ENCODE measurements around the gene DYTN. TPM values are rescaled to one million over a fixed set of nuclear protein-coding genes. Genes with fewer than 3 reads are reported as not detected.

DYTN gene
- total and polyA plus RNA-seq, 8 donors = not detected

GRCh38 chr2:206603243-206603642, 115.0 kb downstream of the DYTN start:
- TF ChIP-seq CTCF (IDR thresholded peaks at IDR 0.05) = no peak
- H3K36me3 ChIP-seq = no peaks in the 10 kb centered on the region
- no peak overlapping the region for H3K4me3 ChIP-seq
- intact Hi-C loops (cut with DNase I) = no loop called here
- no peak overlapping the region for H3K27ac ChIP-seq
- H3K27me3 ChIP-seq = no peaks in the 10 kb centered on the region
- no peaks in the 10 kb centered on the region for H3K4me1 ChIP-seq
- WGBS, 2 donors = 74 to 78% methylated on average over 3 of the region's 3 CpGs
- no peak for ATAC-seq
- H3K9me3 ChIP-seq = no peaks in the 10 kb centered on the region
- DNase-seq = no peak
- FAIRE-seq = no peak

Other genes with a start within 250 kb of the DYTN start
- not detected for gene FAM237A, start 75.9 kb downstream of the DYTN start, total RNA-seq
- gene FAM237A, start 75.9 kb downstream of the DYTN start, polyA plus RNA-seq = not detected
- gene MDH1B, start 46.9 kb upstream of the DYTN start, total RNA-seq = 1 to 10 TPM in 2 of 6 donors, under 1 TPM in 4; 0.47 to 1.6 (median 0.74) TPM
- 1 to 10 TPM in 1 of 2 donors, under 1 TPM in 1; 0.95 to 2.7 TPM for gene MDH1B, start 46.9 kb upstream of the DYTN start, polyA plus RNA-seq
- 10 to 100 TPM in 3 of 6 donors, 1 to 10 TPM in 3; 7.3 to 11.6 (median 10.2) TPM for gene FASTKD2, start 47.2 kb upstream of the DYTN start, total RNA-seq
- gene FASTKD2, start 47.2 kb upstream of the DYTN start, polyA plus RNA-seq = 10 to 100 TPM in 1 of 2 donors, 1 to 10 TPM in 1; 3.6 to 11.9 TPM
- gene CPO, start 221.1 kb upstream of the DYTN start, total RNA-seq = under 1 TPM in 5 of 6 donors, not detected in 1; 0.12 to 0.32 (median 0.16) TPM
- 1 to 10 TPM in 1 of 2 donors, under 1 TPM in 1; 0.15 to 1.3 TPM for gene CPO, start 221.1 kb upstream of the DYTN start, polyA plus RNA-seq

All from pancreas (tissue), 10 donors.